ENCODE data around the gene PNKP. TPM values are rescaled to one million over a fixed set of nuclear protein-coding genes. Genes with fewer than 3 reads are reported as not detected.
A peak's percentile ranks its signal among the peaks of the same experiment; 100 is the strongest.

The PNKP gene
- total and polyA plus RNA-seq, 10 of the 15 experiments (the other 5 are each of a cell fraction or from before 2014, with no cell fraction given) = 2.9 to 82.3 (median 33.2) TPM

DNA sequence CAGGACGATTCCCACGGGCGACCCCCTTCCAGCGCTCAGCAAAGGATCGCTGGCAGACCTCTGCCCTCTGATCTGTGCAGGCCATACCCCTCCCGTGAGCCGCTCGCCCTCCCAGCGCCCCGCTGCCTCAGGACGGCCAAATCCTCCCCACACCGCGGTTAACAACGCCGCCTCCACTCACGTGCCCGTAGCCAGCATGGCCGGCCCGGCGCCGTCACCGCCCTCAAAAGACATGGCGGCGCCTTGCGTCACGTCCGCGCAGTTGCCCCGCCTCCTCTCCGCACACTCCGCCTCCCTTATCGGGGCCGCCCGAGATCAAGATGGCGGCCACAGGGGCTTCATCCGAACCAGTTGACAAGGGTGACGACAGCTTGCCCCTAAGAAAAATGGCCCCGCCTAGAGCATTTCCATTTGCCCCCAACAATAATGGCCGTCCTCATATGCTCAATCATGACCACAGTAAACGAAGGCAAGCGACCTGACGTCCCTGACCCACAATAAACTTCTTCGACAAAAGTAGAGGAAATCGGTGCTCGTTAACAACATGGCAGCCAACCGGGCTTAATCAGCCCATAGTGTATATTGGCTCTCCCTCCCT is 9.1 kb upstream of the PNKP start (continued):
- TF ChIP-seq RELA (IDR thresholded peaks at IDR 0.05; ENCODE audit: borderline replicate concordance, partially characterized antibody) (peak; percentile 32), SMARCA5 (IDR thresholded peaks at IDR 0.05) (peak; percentile 69), SRF (IDR thresholded peaks at IDR 0.05; ENCODE audit: low read depth in 2 of 2, low read length in 2 of 2) (0 out of 4 replicates have a peak, but pooled peaks of 1 of the 2 experiments have one; percentile 19), KAT2A (conservative IDR thresholded peaks at IDR 0.05; ENCODE audit: control insufficient read depth, low read depth, low read length) (no peak), CEBPB (IDR thresholded peaks at IDR 0.05; ENCODE audit: borderline replicate concordance in 1 of 2, low read depth in 2 of 2, low read length in 2 of 2) (no peak; a peak in 1 of 4 replicates), SUPT20H (IDR thresholded peaks at IDR 0.05; ENCODE audit: borderline replicate concordance, control insufficient read depth, low read depth, low read length) (no peak), IKZF1 (conservative IDR thresholded peaks at IDR 0.05) (peak; percentile 68; the same call in 1 of the 2 replicates), DPF2 (IDR thresholded peaks at IDR 0.05) (peak; percentile 47; the same call in 1 of the 2 replicates), SP1 (IDR thresholded peaks at IDR 0.05; ENCODE audit: low read depth, low read length) (peak; percentile 47), POLR2A (IDR thresholded peaks at IDR 0.05; ENCODE audit: low read depth, low read length) (peak; percentile 78), PML (IDR thresholded peaks at IDR 0.05; ENCODE audit: low read length) (no peak; the same call in 1 of the 2 replicates), RFX5 (IDR thresholded peaks at IDR 0.05; ENCODE audit: low read depth, low read length) (peak; percentile 58; the same call in 1 of the 2 replicates), HDGF (IDR thresholded peaks at IDR 0.05) (peak; percentile 39; the same call in 1 of the 2 replicates), BHLHE40 (IDR thresholded peaks at IDR 0.05; ENCODE audit: borderline replicate concordance in 1 of 2, low read depth in 2 of 2, low read length in 1 of 2) (peak; percentile 88 to 97), TAF1 (IDR thresholded peaks at IDR 0.05; ENCODE audit: borderline replicate concordance, low read depth, low read length) (peak; percentile 70), ZNF24 (IDR thresholded peaks at IDR 0.05) (no peak), CREM (IDR thresholded peaks at IDR 0.05; ENCODE audit: low read depth) (peak; percentile 96), LARP7 (IDR thresholded peaks at IDR 0.05) (peak; percentile 75)
- TF ChIP-seq, protein P1, sequence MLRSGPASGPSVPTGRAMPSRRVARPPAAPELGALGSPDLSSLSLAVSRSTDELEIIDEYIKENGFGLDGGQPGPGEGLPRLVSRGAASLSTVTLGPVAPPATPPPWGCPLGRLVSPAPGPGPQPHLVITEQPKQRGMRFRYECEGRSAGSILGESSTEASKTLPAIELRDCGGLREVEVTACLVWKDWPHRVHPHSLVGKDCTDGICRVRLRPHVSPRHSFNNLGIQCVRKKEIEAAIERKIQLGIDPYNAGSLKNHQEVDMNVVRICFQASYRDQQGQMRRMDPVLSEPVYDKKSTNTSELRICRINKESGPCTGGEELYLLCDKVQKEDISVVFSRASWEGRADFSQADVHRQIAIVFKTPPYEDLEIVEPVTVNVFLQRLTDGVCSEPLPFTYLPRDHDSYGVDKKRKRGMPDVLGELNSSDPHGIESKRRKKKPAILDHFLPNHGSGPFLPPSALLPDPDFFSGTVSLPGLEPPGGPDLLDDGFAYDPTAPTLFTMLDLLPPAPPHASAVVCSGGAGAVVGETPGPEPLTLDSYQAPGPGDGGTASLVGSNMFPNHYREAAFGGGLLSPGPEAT (IDR thresholded peaks at IDR 0.05; ENCODE audit: low read depth) = peak; percentile 81
- TF ChIP-seq, protein P2, sequence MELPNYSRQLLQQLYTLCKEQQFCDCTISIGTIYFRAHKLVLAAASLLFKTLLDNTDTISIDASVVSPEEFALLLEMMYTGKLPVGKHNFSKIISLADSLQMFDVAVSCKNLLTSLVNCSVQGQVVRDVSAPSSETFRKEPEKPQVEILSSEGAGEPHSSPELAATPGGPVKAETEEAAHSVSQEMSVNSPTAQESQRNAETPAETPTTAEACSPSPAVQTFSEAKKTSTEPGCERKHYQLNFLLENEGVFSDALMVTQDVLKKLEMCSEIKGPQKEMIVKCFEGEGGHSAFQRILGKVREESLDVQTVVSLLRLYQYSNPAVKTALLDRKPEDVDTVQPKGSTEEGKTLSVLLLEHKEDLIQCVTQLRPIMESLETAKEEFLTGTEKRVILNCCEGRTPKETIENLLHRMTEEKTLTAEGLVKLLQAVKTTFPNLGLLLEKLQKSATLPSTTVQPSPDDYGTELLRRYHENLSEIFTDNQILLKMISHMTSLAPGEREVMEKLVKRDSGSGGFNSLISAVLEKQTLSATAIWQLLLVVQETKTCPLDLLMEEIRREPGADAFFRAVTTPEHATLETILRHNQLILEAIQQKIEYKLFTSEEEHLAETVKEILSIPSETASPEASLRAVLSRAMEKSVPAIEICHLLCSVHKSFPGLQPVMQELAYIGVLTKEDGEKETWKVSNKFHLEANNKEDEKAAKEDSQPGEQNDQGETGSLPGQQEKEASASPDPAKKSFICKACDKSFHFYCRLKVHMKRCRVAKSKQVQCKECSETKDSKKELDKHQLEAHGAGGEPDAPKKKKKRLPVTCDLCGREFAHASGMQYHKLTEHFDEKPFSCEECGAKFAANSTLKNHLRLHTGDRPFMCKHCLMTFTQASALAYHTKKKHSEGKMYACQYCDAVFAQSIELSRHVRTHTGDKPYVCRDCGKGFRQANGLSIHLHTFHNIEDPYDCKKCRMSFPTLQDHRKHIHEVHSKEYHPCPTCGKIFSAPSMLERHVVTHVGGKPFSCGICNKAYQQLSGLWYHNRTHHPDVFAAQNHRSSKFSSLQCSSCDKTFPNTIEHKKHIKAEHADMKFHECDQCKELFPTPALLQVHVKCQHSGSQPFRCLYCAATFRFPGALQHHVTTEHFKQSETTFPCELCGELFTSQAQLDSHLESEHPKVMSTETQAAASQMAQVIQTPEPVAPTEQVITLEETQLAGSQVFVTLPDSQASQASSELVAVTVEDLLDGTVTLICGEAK (IDR thresholded peaks at IDR 0.05; ENCODE audit: borderline replicate concordance) = peak; percentile 85
- TF ChIP-seq, protein P3, sequence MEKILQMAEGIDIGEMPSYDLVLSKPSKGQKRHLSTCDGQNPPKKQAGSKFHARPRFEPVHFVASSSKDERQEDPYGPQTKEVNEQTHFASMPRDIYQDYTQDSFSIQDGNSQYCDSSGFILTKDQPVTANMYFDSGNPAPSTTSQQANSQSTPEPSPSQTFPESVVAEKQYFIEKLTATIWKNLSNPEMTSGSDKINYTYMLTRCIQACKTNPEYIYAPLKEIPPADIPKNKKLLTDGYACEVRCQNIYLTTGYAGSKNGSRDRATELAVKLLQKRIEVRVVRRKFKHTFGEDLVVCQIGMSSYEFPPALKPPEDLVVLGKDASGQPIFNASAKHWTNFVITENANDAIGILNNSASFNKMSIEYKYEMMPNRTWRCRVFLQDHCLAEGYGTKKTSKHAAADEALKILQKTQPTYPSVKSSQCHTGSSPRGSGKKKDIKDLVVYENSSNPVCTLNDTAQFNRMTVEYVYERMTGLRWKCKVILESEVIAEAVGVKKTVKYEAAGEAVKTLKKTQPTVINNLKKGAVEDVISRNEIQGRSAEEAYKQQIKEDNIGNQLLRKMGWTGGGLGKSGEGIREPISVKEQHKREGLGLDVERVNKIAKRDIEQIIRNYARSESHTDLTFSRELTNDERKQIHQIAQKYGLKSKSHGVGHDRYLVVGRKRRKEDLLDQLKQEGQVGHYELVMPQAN (conservative IDR thresholded peaks at IDR 0.05) = peak; percentile 35; the same call in 1 of the 2 replicates
- TF ChIP-seq, protein P4, sequence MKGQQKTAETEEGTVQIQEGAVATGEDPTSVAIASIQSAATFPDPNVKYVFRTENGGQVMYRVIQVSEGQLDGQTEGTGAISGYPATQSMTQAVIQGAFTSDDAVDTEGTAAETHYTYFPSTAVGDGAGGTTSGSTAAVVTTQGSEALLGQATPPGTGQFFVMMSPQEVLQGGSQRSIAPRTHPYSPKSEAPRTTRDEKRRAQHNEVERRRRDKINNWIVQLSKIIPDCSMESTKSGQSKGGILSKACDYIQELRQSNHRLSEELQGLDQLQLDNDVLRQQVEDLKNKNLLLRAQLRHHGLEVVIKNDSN (IDR thresholded peaks at IDR 0.05; ENCODE audit: borderline replicate concordance, extremely low read length, insufficient read depth, low read depth, low read length) = peak; percentile 53
